ENCODE results near the gene GSTA1. TPM values are rescaled to one million over a fixed set of nuclear protein-coding genes. Genes with fewer than 3 reads are reported as not detected.
A peak's percentile ranks its signal among the peaks of the same experiment; 100 is the strongest.
"Not testable (repeated sequence)": the region's sequence is repeated elsewhere in the genome, so short reads cannot be mapped to it uniquely, and the experiment has no call there.

The GSTA1 gene
- total RNA-seq (2014; rRNA removed; shearing (Covaris generic)): not detected in 2 replicates

DNA sequence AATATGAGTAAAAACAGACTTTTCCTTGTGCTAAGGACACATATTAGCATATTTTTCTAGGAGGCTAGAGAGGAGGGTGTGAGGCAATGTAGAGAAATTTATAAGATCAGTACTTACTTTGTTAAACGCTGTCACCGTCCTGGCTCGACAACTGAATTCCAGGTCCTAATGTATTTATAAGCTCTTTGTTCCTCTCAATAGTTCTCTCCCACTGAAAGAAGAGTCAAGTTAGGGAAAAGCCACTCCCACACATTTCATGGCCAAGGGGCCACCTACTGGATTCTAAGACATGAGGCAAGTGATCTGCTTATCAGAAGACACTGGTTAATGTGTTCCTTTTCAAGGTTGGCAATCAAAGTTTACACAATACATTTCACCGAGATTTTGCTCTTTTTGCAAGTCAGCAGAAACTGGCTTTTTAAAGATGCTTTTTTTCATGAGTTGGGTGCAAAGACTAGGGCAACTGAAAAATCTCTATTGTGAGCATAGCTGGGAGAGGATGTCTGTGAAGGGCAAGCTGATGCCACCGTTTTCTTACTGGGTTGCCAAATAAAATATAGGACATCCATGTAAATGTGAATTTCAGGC is at the start of gene GSTA1:
Gene GSTA1 (minus strand): TSS at position 149 of the 588 bp plus-strand sequence. CDS start 4,549 bp downstream, outside the sequence.
- not testable (repeated sequence) for DNase-seq (ENCODE audit: low spot score)

DNA sequence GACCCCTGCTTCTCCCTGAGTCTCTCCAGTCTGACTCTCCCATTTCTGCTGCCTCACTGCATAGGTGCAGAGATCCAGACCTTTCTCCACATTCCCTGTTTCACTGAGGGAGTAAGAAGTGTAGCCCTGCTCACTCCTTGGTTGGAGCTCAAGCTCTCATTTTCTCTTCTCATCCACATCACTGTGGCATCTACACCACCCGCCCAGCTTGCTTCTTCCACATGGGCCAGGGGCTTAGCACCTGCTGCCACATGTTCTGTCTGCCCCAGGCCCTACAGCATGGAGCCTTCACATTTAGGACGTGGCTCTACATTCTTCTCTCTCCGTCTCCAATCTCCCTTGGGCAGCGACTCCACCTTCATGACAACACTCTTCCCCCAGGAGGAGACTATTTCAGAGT is 45.5 kb upstream of the GSTA1 start:
- DNase-seq (ENCODE audit: low spot score): no peak

DNA sequence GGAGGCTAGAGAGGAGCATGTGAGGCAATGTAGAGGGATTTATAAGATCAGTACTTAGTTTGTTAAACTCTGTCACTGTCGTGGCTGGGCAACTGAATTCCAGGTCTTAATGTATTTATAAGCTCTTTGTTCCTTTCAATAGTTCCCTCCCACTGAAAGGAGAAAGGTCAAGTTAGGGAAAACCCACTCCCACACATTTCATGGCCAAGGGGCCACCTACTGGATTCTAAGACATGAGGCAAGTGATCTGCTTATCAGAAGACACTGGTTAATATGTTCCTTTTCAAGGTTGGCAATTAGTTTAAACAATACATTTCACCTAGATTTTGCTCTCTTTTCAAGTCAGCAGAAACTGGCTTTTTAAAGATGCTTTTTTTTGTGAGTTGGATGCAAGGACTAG is 42.4 kb upstream of the GSTA1 start:
- DNase-seq (ENCODE audit: low spot score): no peak

DNA sequence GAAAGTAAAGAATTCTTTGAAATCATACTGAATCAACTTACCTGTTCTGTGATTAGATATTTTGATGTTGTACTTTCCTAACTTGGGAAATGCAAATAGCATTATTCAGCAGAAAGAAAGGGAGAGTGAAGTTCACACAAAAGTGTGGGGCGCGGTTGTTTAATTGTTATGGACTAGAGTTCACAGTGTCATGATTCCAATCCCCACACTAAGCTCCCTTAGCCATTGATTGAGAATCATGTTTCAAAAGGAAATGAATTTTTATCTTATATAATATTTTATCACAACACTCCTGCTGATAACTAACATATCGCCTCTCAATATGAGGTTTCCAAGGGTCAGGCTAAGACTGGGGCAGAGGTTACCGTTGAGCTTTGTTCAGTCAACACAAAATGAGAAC is 40.0 kb upstream of the GSTA1 start:
- DNase-seq (ENCODE audit: low spot score): no peak

DNA sequence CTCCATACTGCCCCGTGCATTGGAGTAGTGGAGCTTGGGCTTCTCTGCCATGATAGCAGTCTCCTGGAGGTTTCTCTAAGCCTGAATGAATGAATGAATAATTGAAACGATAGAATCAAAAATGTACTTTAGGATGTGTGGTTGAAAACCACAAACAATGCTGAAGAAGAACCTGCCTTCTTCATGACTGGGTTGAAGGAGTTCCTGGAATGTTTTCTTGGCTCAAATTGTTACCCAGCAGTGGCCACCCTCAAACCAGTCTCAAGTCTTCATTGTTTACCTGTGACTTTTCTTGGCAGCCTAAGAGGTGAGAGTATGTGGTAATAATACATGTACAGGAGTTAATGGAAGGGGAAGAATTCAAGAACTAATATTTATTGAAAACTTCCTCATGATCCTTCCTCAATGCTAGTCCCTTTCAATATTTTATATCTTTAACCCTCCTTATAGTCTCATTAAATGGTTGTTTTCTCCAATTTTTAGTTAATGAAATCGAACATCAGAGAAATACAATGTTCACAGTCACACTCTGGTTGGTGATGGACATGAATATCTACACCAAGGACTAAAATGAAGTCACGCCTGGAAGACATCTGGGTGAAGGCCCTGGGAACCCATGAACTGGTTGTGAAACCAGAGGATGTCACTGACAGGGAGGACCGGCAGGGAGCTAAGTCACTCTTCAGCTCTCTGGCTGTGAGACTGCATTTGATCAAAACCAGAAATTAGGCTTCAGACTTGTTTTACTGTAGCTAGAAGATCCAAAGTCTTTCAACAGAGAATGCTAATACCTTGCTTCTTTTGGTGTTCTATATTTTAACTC is 37.4 kb upstream of the GSTA1 start, which contains the start of gene GSTA5:
Gene GSTA5 (minus strand): TSS at position 51 of the 823 bp plus-strand sequence.
- DNase-seq (ENCODE audit: low spot score): no peak

DNA sequence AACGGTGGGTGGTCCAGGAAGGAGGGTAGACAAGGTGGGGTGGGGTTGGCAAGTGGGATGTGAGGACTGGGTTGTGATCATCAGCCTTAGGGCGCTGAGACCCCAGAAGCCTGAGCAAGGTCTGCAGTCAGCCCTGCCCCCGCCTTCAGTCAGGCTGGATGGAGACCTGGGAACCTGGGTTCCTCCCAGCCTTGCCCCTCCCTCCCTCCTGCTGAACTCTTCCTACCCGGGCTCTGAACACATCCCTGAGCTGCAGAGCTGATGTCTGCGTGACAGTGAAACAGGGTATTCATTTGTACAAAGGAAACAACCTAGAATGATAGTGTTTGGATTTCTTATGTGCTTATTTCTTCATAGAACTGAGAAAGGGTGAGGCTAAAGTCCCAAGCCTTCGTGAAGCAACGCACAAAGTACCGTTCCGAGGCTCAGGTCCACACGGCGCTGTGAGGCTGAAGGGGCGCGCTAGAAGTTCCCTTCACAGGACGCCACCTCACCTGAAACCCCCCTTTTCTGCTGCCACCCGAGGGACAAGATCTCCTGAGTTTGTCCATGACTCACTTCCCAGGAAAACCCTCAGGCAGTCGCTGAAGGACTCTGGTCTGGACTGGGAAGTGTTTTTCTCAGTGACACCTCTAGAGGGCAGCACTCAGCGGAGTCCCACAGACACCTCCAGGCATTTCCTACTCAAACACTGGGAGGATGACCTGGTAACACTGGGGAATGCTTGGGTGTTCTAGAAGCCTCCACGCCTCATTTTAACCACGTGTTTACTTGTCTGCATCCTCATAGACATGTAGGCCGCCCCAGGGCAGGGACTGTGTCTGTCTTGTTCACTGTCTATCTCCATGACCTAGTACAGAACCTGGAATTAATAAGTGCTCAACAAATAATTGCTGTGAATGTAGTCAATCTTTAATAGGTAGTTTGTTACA is 35.8 kb upstream of the GSTA1 start:
- peak; percentile 92 for DNase-seq (ENCODE audit: low spot score)

DNA sequence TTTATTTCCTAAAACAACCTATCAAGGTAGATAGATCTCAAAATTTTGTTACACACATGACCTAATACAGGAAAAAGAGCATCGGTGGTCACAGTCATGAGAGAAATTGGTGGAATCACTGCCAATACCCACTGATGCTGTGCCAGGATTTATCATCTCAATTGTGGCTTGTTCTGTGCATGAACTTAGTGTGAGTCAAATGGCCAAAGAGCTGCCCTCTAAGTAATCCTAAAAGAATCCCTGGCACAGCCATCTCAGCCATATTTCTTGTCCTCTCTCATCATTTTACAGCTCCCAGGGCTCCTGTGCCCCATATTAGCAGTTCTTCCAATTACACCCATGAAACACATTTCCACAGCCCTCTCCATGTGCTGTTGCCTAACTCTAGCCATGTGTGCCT is 30.9 kb upstream of the GSTA1 start:
- DNase-seq (ENCODE audit: low spot score): no peak

DNA sequence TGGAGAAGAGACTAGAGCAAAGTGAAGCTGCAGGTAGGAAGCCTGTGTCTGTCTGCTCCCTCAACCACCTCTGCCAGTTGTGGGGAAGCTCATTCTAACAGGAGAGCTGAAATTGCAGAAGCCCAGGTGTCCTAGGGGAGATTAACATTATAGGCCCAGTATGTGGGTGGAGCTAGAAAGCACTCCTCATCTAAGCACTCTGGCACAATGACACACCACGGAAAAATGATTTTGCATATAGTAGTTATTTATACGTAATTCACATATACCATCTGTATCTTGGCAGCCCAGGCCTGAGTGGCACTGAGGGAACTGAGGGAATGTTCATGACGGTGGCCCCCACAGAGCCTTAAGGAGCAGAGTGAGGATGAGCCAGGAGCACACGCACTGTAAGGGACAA is 27.3 kb upstream of the GSTA1 start:
- DNase-seq (ENCODE audit: low spot score): peak; percentile 35

DNA sequence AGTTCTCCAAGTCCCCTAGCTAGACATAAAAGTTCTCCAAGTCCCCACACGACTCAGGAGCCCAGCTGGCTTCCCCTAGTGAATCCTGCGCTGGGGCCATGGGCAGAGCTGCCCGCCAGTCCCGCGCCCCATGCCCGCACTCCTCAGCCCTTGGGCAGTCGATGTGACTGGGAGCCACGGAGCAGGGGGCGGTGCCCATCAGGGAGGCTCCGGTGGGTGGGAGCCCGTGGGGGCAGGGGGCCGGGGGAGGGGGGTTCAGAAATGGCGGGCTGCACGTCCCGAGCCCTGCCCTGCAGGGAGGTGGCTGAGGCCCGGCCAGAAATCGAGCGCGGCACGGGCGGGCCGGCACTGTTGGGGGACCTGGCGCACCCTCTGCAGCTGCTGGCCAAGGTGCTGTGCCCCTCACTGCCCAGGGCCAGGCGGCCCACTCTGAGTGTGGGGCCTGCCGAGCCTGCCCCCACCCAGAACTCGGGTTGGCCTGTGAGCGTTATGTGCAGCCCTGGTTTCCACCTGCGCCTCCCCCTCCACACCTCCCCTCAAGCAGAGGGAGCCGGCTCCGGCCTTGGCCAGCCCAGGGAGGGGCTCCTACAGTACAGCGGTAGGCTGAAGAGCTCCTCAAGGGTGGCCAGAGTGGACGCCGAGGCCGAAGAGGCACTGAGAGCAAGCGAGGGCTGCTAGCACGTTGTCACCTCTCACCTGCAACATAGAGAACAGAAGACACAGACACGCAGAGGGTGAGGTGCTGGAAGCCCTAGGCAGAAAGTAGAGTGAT is 25.6 kb upstream of the GSTA1 start:
- DNase-seq (ENCODE audit: low spot score): no peak

DNA sequence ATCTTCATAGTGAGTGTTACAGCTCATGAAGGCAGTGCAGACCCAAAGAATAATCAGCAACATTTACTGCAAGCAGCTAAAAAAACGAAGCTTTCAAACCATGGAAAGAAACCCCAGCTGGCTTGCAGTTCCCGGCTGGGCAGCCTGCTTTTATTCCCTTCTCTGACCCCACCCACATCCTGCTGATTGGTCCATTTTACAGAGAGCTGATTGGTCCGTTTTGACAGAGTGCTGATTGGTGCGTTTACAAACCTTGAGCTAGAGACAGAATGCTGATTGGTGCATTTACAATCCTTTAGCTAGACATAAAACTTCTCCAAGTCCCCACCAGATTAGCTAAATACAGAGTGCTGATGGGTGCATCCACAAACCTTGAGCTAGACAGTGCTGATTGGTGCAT is 25.0 kb upstream of the GSTA1 start:
- not testable (repeated sequence) for DNase-seq (ENCODE audit: low spot score)

DNA sequence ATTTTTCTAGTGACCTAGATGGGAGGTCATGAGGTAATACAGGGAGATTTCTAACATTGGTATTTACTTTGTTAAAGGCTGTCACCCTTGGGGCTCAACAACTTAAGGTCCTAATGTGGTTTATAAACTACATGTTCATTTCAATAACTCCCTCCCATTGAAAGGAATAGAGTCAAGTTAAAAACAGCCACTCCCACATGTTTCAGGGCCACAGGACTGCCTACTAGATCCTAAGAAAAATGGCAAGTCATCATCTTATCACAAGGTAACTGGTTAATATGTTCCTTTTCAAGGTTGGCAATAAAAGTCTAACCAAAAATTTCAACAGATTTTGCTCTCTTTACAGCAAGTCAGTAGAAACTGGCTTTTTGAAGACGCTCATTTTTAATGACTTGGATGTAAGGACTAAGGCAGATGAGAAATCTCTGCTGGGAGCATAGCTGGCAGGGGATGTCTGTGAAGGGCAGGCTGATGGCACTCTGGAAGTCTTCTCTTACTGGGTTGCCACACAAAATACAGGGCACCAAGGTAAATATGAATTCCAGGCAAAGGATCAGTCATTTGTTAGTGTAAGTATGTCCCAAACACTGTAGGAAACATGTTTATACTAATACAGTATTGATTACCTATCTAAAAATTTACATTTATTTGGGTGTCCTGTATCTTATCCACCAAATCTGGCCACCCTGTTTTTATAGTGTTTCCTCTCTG is 23.6 kb upstream of the GSTA1 start:
- not testable (repeated sequence) for DNase-seq (ENCODE audit: low spot score)

DNA sequence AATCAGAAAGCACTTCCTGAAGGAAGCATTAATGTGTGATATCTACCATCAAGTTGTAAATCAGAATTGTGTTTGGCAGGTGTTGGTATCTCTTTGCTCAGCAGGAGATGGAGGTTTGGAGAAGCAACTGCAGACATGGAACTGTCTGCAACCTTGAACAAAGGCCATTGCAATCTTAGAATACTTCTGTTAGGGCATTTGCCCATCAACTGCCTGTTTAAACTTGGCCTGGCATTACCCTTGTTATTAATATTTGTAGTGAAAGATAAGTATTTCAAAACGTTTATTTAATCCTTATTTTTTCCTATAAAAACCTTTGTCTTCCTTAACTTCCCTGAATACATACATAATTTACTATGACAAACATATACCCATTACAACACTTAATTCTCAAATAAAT is 22.9 kb upstream of the GSTA1 start:
- no peak for DNase-seq (ENCODE audit: low spot score)

DNA sequence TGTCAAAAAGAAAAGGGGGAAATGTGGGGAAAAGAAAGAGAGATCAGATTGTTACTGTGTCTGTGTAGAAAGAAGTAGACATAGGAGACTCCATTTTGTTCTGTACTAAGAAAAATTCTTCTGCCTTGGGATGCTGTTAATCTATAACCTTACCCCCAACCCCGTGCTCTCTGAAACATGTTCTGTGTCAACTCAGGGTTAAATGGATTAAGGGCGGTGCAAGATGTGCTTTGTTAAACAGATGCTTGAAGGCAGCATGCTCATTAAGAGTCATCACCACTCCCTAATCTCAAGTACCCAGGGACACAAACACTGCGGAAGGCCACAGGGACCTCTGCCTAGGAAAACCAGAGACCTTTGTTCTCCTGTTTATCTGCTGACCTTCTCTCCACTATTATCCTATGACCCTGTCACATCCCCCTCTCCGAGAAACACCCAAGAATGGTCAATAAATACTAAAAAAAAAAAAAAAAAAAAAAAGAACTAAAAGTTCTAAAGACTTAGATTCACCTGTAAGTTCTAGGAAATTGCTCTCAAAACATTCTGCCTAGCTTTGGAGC is 22.4 kb upstream of the GSTA1 start:
- DNase-seq (ENCODE audit: low spot score): not testable (repeated sequence)

DNA sequence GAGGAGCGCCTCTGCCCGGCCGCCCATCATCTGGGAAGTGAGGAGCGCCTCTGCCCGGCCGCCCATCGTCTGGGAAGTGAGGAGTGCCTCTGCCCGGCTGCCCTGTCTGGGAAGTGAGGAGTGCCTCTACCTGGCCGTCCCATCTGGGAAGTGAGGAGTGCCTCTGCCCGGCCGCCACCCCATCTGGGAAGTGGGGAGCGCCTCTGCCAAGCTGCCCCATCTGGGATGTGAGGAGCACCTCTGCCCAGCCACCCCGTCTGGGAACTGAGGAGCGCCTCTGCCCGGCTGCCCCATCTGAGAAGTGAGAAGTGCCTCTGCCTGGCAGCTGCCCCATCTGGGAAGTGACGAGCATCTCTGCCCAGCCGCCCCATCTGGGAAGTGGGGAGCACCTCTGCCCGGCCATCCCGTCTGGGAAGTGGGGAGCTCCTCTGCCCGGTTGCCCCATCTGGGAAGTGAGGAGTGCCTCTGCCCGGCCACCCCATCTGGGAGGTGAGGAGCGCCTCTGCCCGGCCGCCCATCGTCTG is 21.7 kb upstream of the GSTA1 start:
- not testable (repeated sequence) for DNase-seq (ENCODE audit: low spot score)

DNA sequence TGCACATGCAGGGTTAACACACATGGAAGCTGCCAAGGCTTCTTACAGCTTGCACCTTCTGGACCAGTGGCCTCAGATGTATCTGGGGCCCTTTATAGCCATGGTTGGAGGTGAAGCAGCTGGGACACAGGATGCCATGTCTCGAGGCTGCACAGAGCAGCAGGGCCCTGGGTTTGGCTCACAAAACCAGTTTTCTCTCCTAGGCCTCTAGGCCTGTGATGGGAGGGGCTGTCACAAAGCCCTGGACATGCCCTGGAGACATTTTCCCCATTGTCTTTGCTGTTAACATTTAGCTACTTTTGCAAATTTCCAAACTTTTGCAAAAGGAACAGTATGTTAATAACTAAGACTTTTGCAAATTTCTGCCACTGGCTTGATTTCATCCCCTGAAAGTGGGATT is 18.2 kb upstream of the GSTA1 start:
- no peak for DNase-seq (ENCODE audit: low spot score)

DNA sequence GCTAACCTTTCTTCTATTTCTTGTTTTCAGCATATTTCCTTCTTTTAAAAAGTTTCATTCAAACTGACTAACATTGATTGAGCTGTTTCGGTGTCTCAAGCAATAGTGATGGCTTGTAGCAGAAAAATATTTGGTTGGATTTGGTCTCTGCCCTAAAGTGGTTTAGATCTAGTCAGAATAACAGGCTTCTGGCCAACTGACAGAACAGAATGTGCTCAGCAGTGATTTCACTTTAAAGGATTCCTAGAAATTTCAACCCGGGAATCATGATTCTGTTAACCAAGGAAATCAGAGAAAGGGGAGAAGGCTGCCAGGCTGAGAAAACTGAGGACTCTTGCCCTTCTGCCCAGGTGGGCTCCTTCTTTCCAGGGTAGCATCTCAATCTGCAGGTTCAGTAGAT is 16.6 kb upstream of the GSTA1 start:
- no peak for DNase-seq (ENCODE audit: low spot score)

DNA sequence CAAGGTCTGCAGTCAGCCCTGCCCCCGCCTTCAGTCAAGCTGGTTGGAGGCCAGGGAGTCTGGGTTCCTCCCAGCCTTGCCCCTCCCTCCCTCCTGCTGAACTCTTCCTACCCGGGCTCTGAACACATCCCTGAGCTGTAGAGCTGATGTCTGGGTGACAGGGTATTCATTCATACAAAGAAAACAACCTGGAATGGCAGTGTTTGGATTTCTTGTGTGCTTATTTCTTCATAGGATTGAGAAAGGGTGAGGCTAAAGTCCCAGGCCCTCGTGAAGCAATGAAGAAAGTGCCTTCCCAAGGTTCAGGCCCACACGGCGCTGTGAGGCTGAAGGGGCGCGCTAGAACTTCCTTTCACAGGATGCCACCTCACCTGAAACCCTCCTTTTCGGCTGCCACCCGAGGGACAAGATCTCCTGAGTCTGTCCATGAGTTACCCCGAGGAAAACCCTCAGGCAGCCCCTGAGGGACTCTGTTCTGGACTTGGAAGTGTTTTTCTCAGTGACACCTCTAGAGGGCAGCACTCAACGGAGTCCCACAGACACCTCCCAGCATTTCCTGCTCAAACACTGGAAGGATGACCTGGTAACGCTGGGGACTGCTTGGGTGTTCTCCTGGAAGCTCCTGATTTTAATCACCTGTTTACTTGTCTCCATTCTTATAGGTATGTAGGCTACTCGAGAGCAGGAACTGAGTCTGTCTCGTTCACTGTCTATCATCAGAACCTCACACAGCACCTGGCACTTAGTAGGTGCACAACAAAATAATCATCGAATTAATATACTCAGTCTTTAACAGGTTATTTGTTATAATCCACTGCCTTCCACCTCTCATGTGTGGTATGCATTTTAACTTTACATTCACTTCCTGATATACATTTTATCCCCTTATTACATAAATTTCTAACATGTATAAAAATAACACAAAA is 11.8 kb upstream of the GSTA1 start:
- peak; percentile 79 for DNase-seq (ENCODE audit: low spot score)

DNA sequence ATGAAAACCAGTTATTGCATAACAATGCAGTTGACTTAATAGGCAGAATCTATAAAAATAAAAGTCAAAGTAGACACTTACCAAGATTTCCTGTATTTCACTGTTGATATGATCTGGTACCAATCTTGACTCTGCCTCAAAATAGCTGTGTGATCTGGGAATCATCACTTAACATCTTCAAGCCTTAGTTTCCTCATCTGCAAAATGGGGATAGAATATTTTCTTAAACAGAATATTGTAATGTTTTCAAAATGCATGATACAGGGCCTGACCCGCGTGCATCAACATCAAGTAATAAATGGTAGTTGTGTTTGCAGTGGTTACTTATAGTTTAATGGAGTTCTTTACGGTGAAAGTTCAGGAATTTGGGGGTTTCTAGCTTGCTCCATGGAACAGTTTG is 10.9 kb upstream of the GSTA1 start:
- not testable (repeated sequence) for DNase-seq (ENCODE audit: low spot score)

DNA sequence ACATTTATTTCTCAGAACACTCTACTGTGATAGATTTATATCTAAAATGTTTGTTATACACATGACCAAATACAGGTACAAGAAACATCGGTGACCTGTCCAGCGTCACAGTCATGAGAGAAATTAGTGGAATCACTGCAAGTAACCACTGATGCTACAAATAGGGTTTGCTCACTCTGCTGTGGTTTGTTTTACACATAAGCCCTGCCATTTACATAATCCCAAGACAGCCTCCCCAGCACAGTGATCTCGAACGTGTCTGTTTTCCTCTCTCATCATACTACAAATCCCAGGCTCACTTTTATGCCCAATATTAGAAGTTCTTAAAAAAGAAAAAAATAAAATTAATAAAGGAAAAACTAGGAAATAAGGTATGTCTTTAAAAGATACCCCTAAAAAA is 6.2 kb upstream of the GSTA1 start:
- DNase-seq (ENCODE audit: low spot score): not testable (repeated sequence)
